GM10847 (cell line): Measurements from ENCODE around the gene CCDC88B.

Source experiments
- POLR2A ChIP-seq: IDR thresholded peaks from 2 replicates; pipeline ENCODE4 v1.6.1; 2011; ENCODE audit not compliant: insufficient read length; ENCODE audit errors: extremely low read depth

Gene CCDC88B

GRCh38 chr11:64314805-64315561 lies 25.0 kb upstream of the CCDC88B start:
- no peak for TF ChIP-seq POLR2A

GRCh38 chr11:64316672-64317324 lies 23.2 kb upstream of the CCDC88B start:
- no peak for TF ChIP-seq POLR2A

GRCh38 chr11:64317325-64317960 lies 22.6 kb upstream of the CCDC88B start, which contains the start of gene TRMT112:
Gene TRMT112, minus strand, starts transcription at chr11:64317559. Its CDS starts 33 bp downstream, at chr11:64317526.
- peak; percentile 81 for TF ChIP-seq POLR2A

GRCh38 chr11:64317961-64318765 lies 21.8 kb upstream of the CCDC88B start, which contains the start of gene PRDX5:
Gene PRDX5, plus strand, starts transcription at chr11:64318121. Its CDS starts 95 bp downstream, at chr11:64318216.
- TF ChIP-seq POLR2A, result peak; percentile 76

GRCh38 chr11:64318766-64319761 lies 20.9 kb upstream of the CCDC88B start:
- no peak for TF ChIP-seq POLR2A

GRCh38 chr11:64320556-64320955 lies 19.4 kb upstream of the CCDC88B start:
- no peak for TF ChIP-seq POLR2A

GRCh38 chr11:64321026-64321425 lies 19.0 kb upstream of the CCDC88B start:
- TF ChIP-seq POLR2A, result no peak

GRCh38 chr11:64321533-64321932 lies 18.5 kb upstream of the CCDC88B start:
- TF ChIP-seq POLR2A, result no peak

GRCh38 chr11:64322925-64323260 lies 17.1 kb upstream of the CCDC88B start:
- no peak for TF ChIP-seq POLR2A

GRCh38 chr11:64323373-64323772 lies 16.6 kb upstream of the CCDC88B start:
- TF ChIP-seq POLR2A, result no peak

- no peak for TF ChIP-seq POLR2A
Observed at GRCh38 chr11:64324692-64325469, 15.1 kb upstream of the CCDC88B start.

- no peak for TF ChIP-seq POLR2A
Observed at GRCh38 chr11:64327375-64327774, 12.6 kb upstream of the CCDC88B start.

GRCh38 chr11:64327993-64328392 lies 12.0 kb upstream of the CCDC88B start:
- TF ChIP-seq POLR2A, result no peak

GRCh38 chr11:64330888-64331287 lies 9.1 kb upstream of the CCDC88B start:
- no peak for TF ChIP-seq POLR2A
